ENCODE data around the gene CACNG4. TPM values are rescaled to one million over a fixed set of nuclear protein-coding genes. Genes with fewer than 3 reads are reported as not detected.

CACNG4 gene
- total RNA-seq, 1 experiment from 2014 or later: not detected

DNA sequence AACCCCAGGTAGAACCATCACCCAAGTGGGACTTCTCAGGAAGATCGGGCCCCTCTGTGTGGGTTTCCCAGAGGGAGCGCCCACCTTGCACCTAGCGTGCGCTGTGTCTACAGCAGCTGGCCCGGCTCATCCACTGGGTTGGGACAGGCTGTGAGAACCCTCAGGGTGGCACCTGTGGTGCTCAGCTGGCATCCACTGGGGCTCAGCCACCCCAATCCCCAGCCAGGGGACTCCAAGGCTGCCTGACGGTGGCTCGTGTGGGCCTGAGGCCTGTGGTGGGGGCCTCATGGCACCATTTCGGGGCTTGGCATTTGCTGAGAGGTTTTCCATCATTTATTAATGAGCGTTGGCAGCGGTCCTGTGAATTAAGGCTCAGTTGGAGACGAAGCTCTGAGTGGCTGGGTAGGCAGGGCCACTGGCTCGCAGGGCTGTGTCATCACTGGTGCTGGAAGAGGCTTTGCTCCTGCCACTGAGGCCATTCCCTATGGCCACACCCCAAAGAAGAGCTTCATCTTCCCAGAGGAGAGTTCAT is 28.5 kb downstream of the CACNG4 start:
- in situ Hi-C loops (cut with HindIII; ENCODE audit: low pct_unique_long_range_greater_than_20kb, low sequenced_read_pairs): no loop called here

DNA sequence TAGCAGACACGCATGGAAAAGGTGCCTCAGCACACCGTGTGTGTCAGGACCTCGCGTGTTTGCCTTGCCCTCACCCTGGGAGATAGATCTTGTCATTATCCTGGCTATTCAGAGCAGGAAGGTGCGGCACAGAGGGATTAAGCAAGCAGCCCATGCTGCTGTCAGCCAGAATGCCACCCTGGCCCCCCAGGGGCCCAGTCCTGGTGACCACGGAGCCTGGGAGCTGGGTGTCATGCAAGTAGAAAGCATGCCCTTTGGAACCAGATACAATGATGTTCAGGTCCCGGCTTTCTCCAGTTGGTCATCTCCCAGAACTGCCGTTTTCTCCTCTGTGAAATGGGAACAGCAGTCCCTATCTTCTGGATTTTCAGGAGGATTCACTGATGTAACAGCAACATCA is 29.9 kb downstream of the CACNG4 start:
- in situ Hi-C loops (cut with HindIII; ENCODE audit: low pct_unique_long_range_greater_than_20kb, low sequenced_read_pairs): no loop called here
- DNase-seq (ENCODE audit: low read depth): no peak

More for the DNA sequence above, 28.5 kb downstream of the CACNG4 start:
- DNase-seq (ENCODE audit: low read depth): no peak

DNA sequence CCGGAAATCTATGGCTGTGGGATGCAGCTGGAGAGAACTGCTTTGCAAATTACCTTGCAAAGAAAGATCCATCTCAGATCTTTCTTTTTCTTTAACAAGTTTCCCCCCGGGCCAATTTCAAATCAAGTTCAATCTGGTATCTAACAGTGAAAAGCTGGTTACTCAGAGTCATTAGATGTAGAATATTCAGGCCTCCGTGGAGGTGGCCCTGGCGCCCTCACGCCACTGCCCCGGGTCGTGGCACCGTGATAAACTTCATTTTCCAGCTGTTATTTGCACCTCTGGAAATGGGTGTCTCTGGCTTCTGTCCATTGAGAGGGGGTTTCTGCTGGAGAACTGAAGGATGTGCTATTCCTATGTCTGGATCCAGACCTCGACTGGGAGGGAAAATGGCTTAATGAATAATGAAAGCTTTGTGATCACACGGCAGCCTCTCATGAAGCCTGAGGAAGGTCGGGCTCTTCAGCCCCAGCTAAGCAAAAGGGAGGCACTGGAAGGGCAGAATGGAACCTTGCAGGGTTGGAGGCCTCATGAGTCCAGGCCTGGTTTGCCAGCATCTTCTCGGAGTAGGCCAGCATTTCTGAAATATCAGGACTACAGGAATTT is 30.5 kb downstream of the CACNG4 start:
- in situ Hi-C loops (cut with HindIII; ENCODE audit: low pct_unique_long_range_greater_than_20kb, low sequenced_read_pairs): no loop called here
- DNase-seq (ENCODE audit: low read depth): no peak

DNA sequence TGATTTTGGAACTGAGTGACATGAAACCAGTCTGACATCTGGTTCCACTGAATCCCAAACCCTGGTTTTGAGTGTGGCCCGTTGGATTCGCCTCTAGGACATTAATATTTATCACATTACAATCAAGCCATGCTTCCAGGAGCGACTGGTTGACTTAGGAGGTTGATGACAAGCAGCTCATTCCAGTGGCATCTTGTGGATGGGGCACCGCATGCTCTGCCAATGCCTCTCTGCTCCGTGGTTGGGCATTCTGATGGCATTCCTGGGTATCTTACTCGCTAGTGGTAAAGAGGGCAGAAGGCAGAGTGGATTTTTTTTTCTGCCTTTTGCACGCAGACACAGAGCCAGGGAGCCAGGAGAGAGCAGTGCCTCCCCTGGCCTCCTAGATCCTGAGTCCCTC is 31.4 kb downstream of the CACNG4 start:
- in situ Hi-C loops (cut with HindIII; ENCODE audit: low pct_unique_long_range_greater_than_20kb, low sequenced_read_pairs): no loop called here

DNA sequence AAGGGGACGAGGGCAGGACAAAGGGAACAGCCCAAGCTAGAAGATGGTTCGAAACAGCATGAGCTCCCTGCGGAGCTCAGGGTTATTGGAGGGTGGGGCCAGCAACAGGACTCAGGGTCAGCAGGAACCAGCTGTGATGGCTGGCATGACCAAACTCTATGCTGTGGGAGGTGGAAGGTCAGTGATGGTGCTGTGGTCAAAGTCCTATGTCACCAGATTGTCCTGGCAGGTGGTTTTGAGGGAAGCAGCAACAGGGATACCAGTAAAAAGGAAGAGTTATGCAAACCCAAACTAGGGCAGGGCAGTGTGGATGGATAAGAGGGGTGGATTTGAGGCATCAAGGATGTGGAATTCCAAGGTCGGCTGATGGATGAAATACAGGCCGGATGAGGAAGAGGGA is 32.4 kb downstream of the CACNG4 start:
- in situ Hi-C loops (cut with HindIII; ENCODE audit: low pct_unique_long_range_greater_than_20kb, low sequenced_read_pairs): no loop called here
- DNase-seq (ENCODE audit: low read depth): no peak

More for the DNA sequence above, 31.4 kb downstream of the CACNG4 start:
- no peak for DNase-seq (ENCODE audit: low read depth)

DNA sequence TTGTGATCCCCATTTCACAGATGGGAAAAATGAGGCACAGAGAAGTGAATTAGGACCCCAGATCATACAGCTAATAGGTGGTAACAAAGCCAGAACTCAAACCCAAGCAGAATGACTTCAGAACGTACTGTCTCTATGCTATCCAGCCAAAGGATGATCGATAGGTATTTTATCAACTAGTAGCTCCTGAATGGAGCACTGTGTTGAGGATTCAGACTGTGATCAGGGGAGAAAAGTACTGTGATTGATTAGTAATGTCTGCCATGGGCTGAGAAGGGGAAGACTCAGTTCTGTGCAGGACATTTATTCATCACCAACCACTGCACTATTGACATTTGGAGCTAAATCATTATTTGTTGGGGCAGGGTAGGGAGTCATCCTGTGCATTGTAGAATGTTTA is 38.7 kb downstream of the CACNG4 start:
- in situ Hi-C loops (cut with HindIII; ENCODE audit: low pct_unique_long_range_greater_than_20kb, low sequenced_read_pairs): no loop called here
- DNase-seq (ENCODE audit: low read depth): no peak

DNA sequence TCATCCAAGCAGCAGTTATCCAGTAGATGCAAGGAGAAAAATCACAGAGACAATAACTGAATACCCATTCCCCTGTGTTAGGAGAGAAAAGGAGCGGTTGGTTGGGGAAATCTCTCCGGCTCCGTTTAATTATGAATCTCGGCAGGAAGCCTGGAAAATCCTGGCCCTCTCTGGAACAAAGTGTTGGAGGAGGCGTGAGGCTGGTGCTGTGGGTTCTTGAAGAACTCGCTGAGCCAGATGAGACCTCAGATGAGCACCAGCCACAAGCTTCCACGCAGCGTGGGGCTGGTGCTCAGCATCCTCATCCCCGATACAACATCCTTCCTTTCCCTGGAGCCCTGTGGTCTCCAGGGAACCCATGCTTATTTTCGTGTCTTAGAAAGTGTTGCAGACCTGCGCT is 39.7 kb downstream of the CACNG4 start:
- in situ Hi-C loops (cut with HindIII; ENCODE audit: low pct_unique_long_range_greater_than_20kb, low sequenced_read_pairs): no loop called here

DNA sequence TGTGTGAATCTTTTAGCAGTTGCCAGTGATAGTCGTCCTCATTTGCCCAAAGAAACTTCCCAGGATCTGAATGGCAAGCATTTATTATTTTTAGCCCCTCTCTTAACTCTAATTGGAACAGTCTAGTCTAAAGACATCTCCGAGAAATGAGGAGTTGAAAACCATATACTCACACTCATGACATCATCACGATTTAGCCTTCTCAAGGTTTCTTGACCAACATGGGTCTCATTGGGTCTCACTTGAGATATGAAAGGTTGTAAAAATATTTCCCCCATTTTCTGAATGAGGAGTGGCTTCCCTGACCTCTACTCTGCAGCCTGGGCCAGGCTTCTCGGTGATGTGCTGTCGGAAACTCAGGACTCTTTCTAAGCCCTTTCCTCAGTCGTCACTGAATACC is 42.8 kb downstream of the CACNG4 start:
- no peak for DNase-seq (ENCODE audit: low read depth)
- in situ Hi-C loops (cut with HindIII; ENCODE audit: low pct_unique_long_range_greater_than_20kb, low sequenced_read_pairs): no loop called here

More for the DNA sequence above, 39.7 kb downstream of the CACNG4 start:
- no peak for DNase-seq (ENCODE audit: low read depth)

DNA sequence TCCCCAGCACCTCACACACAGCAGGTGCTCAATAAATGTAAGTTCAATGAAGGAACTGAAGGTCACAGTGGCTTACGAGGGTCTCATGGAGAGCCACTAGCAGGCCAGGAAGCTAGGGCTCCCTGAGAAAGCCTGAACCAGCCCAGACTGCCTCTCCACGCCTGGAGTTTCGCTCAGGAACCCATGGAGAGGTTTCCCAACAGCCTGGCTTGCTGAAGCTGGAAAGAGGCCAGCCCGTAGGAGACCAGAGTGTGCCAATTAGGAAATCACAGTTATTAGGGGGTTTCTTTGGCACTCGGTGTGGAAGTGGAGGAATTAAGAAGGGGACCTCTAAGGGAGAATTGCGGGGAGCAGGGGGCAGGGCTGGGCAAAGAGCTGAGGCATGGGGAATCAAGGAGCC is 43.6 kb downstream of the CACNG4 start:
- no peak for DNase-seq (ENCODE audit: low read depth)
- in situ Hi-C loops (cut with HindIII; ENCODE audit: low pct_unique_long_range_greater_than_20kb, low sequenced_read_pairs): no loop called here

DNA sequence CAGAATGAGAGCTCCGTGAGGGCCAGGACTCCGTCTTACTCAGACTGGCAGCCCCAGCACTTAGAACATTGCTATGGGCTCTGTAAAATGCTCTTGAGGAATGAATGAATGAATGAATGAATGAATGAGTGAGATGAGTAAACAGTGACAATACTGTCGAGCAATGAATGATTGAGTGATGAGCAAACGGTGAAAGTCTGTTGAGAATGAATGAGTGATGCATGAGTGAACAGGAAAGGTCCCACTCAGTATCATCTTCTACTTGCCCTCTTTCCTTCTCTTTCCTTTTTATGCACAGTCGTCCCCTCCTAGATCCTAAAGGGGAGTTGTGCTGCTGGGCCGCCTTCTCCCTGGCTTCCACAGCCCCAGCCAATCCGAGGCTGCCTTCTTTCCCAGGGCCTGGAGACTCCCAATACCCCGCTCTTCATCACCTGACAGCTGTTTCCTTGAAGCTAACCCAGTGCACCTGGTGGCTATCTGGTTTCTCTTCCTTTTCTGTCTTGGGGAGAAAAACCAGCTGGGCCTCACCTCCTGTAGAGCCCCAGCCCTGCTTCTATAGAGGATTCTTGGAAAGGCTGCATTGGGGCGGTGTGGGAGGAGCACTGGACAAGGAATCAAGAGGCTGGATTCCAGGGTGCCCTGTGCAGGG is 47.1 kb downstream of the CACNG4 start:
- in situ Hi-C loops (cut with HindIII; ENCODE audit: low pct_unique_long_range_greater_than_20kb, low sequenced_read_pairs): no loop called here
- DNase-seq (ENCODE audit: low read depth): no peak

DNA sequence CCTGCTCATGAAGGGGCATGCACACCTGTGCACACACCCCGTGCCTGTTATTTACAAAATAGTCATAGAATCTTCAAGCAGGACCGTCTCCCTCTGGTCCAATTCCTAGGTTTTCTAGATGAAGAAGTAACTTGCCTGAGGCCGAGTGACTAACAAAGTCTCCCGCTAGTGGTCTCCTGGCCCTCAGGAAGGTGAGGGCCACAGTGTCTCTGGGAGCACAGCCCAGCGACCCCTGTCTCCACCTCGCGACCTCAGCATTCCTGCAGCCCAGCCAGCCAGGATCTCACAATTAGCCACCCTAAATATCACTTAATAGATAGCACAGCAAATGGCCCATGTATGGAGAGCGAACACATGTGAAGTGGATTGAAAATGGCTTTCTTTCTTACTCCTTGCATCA is 49.4 kb downstream of the CACNG4 start:
- in situ Hi-C loops (cut with HindIII; ENCODE audit: low pct_unique_long_range_greater_than_20kb, low sequenced_read_pairs): no loop called here
- no peak for DNase-seq (ENCODE audit: low read depth)

DNA sequence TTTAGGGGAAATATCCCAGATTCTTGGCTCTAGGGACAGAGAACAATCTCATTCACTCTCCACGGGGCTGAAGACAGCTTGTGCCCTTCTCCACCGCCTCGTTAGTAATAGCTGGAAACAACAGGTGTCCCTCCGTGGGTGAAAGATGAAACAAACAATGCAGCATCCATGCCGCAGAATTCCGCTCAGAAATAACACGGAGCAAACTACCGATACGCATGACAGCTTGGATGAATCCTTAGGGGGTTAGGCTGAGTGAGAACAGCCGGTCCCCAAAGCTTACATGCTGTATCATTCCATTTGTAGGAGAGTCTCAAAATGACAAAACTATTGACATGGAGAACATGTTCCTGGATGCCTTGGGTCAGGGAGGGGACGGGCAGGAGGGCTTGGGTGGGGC is 50.5 kb downstream of the CACNG4 start:
- in situ Hi-C loops (cut with HindIII; ENCODE audit: low pct_unique_long_range_greater_than_20kb, low sequenced_read_pairs): no loop called here
- DNase-seq (ENCODE audit: low read depth): no peak

DNA sequence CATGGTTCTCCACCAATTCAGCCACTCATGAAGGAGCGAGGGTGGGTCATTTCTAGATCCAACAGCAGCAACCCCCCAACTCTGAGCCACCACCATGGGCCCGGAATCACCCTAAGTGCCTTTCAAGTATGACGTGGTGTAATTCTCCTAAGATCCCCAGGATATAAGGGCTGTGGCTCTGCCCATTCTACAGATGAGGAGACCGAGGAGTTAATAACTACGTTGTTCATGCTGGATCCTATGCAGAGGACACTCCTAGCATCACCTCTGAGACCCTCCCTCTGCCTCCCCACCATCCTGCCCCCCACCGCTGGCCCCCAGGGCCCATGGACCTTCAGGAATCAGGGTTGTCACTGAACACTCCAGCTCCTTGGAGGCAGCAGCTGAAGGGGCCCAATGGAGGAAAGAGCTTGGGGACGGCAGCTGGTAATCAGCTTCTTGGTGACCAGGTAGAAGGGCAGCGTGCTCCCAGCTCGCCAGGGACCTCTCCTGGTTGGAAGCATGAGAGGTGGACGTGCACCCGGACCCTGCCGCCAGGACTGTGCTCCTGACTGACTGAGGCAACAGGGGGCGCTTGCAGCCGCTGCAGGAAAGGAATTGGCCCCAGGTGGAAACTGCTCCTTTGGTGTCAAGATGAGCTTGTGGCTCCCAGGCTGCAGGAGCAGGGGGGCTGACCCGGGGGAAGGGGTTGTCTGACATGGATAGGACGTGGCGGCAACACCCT is 51.7 kb downstream of the CACNG4 start:
- in situ Hi-C loops (cut with HindIII; ENCODE audit: low pct_unique_long_range_greater_than_20kb, low sequenced_read_pairs): no loop called here
- DNase-seq (ENCODE audit: low read depth): no peak

DNA sequence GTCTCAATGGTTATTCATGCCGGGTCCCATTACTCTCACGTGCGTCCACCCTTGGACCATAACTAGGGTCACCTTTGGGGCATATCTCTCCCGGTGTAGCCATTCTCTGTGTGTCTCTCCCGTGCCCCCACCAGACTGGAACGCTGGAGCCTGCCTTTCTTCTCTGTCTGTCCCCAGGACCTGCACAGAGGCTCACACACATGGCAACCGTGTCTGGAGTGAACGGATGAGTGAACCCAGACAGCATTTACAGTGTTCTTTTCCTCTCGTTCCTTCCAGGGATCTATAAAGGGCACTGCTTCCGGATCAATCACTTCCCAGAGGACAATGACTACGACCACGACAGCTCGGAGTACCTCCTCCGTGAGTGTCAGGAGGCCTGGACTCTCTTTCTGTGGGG is 53.4 kb downstream of the CACNG4 start:
- in situ Hi-C loops (cut with HindIII; ENCODE audit: low pct_unique_long_range_greater_than_20kb, low sequenced_read_pairs): no loop called here
- DNase-seq (ENCODE audit: low read depth): no peak

DNA sequence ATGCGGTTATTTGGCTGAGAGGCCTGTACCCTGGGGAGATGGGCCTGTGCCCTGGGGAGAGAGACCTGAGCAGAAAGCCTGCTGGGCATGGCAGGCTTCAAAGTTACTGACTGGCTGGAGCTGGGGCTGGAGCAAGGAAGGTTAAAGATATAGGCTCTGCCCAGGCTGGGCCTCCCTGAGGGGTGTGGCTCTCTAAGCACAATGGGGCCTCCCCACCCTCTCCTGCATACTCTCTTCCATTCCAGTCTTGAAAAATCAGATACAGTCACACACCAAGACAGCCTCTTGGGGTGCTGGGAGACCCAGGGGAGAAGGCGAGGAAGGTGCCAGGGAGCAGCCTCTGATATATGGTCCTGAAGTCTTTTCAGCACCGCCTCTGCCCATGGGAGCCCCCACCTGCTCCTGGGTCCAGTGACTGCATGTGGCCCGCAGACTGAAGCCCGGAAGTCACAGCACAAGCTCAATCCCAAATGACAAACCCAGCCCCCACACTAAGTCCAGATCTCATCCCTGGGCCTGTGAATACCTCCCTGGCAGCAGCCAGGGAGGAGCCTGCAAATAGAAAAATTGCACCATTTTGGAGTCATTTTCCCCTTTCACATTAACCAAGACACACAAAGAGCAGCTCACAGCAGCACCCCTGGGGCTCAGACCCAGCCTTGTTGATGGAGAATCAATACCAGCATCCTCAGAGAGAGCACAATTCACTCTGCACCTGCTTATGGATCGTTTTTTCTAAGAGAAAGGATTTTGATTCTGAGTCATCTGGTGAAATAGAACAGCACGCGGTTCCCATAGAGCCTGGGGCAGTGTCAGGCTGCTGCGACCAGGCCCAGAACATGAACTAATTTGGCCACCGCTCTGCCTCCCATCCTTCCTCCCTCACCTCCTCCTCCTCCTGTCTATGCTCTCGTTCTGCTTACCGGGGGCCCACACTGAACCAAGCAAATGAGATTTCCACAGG is 54.2 kb downstream of the CACNG4 start:
- DNase-seq (ENCODE audit: low read depth): no peak
- in situ Hi-C loops (cut with HindIII; ENCODE audit: low pct_unique_long_range_greater_than_20kb, low sequenced_read_pairs): no loop called here

DNA sequence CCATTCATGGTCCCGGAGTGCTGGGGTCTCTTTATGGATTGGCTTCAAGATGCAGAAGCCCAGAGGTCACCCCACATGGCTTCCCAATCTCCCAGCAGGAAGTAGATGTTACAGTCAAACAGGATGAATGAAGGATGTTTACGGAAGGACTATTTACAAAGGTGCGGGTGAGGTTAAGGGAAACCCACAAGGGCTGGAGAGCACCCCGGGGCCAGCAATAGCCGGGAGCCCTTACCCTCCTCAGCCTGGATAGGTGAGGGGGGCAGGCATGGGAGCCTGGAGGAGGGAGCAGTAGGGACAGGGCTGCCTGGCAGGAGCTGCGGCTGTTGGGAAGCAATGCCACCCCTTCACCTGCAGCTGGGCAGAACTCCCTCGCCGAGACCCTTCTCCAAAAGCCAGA is 55.3 kb downstream of the CACNG4 start:
- in situ Hi-C loops (cut with HindIII; ENCODE audit: low pct_unique_long_range_greater_than_20kb, low sequenced_read_pairs): no loop called here
- no peak for DNase-seq (ENCODE audit: low read depth)

DNA sequence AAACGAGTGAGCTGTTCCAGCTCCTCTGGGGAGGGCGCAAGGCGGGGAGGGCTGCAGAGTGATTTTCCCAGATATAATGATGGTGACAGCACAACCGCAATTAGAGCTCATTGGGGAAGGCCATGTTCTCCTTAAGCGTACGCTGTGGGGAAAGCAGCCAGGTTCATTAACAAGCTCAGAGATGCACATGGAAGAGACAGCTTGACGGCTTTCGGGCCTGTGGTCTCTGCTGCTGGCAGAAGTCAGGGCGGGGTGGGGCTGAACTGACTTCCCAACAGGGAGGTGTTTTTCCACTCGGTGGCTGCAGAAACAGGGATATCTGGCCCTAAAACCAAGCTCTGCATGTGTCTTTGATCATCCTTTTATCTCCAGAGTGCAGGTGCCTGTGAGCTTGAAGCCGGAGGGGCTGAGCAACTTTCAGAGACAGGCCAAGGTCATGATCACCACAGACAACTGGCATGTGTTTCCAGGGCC is 55.8 kb downstream of the CACNG4 start:
- in situ Hi-C loops (cut with HindIII; ENCODE audit: low pct_unique_long_range_greater_than_20kb, low sequenced_read_pairs): no loop called here
- DNase-seq (ENCODE audit: low read depth): no peak

DNA sequence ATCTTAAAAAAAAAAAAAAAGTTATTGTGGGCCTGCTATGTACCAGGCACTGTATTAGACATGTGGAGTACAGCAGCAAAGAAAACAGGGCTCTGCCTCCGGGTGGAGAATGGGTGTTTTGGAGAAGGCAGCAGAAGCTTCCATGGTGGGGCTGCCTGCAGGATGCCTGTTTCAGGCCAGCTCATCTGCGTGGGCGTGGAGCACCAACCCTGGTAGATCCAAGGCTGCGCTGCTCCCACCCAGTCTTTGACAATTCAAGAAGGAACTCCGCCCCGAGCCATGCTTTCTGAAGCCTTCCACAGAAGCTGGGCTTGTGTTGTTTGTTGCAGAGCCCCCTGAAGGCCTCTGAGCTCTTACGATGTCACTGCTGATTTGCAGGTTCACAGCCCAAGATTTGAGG is 56.7 kb downstream of the CACNG4 start:
- DNase-seq (ENCODE audit: low read depth): no peak
- in situ Hi-C loops (cut with HindIII; ENCODE audit: low pct_unique_long_range_greater_than_20kb, low sequenced_read_pairs): no loop called here
